HL-60 (cell line): Measurements from ENCODE around the gene PRAC2.

ENCODE experiments used
- DNase-seq, 2 experiments: peaks; one replicate each; pipeline ENCODE4 v3.0.0-alpha.2; 2010 to 2020; ENCODE audit warnings: low read depth in 1 of 2, low spot score in 1 of 2
- H3K27ac ChIP-seq: fragments of 250-450 bp; sonication (Bioruptor Pico); replicated peaks from 2 replicates; pipeline ENCODE4 v1.5.1; 2020; ENCODE audit warnings: mild to moderate bottlenecking, moderate library complexity
- H3K27me3 ChIP-seq: fragments of 250-450 bp; sonication (Bioruptor Pico); 2 replicates; pipeline ENCODE4 v1.5.1; 2021; ENCODE audit warnings: mild to moderate bottlenecking, moderate library complexity; ENCODE audit not compliant: insufficient read depth, poor library complexity, severe bottlenecking
- H3K4me3 ChIP-seq: replicated peaks from 2 replicates; pipeline ENCODE4 v1.5.1; 2011; ENCODE audit warnings: mild to moderate bottlenecking, control low read depth, low read length; ENCODE audit not compliant: insufficient read depth
- GABPA ChIP-seq: IDR thresholded peaks from 2 replicates; pipeline ENCODE4 v1.6.1; 2012; ENCODE audit warnings: low read depth
- POLR2AphosphoS5 ChIP-seq: IDR thresholded peaks from 2 replicates; pipeline ENCODE4 v1.6.1; 2012; ENCODE audit warnings: low read depth
- REST ChIP-seq: IDR thresholded peaks from 2 replicates; pipeline ENCODE4 v1.6.1; 2012; ENCODE audit warnings: low read depth; ENCODE audit not compliant: insufficient replicate concordance
- SPI1 ChIP-seq: IDR thresholded peaks from 2 replicates; pipeline ENCODE4 v1.6.1; 2012; ENCODE audit warnings: low read depth, mild to moderate bottlenecking, borderline replicate concordance
- TF ChIP-seq, protein P1 (sequence below): IDR thresholded peaks from one replicate; pipeline ENCODE4 v1.5.1; 2011; ENCODE audit warnings: low read length, control low read depth, inconsistent platforms; ENCODE audit not compliant: insufficient read depth

PRAC2 gene

DNA sequence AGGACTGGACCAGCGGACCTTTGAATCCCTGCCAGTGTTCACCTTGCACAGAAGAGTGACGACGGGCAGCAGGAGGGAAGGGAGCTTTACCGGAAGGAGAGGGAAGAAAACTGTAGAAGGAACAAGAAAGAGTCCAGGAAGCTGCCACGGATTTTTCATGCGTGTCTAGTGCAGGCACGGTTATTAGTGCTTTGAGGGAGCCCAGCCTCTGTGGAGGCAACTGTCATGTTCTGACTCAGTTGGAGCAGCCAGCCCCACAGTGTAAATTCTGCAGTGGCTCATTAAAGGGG lies 12.0 kb downstream of the PRAC2 start:
- DNase-seq = no peak
- TF ChIP-seq GABPA (no peak), REST (no peak), POLR2AphosphoS5 (no peak), SPI1 (no peak)
- TF ChIP-seq, protein P1, sequence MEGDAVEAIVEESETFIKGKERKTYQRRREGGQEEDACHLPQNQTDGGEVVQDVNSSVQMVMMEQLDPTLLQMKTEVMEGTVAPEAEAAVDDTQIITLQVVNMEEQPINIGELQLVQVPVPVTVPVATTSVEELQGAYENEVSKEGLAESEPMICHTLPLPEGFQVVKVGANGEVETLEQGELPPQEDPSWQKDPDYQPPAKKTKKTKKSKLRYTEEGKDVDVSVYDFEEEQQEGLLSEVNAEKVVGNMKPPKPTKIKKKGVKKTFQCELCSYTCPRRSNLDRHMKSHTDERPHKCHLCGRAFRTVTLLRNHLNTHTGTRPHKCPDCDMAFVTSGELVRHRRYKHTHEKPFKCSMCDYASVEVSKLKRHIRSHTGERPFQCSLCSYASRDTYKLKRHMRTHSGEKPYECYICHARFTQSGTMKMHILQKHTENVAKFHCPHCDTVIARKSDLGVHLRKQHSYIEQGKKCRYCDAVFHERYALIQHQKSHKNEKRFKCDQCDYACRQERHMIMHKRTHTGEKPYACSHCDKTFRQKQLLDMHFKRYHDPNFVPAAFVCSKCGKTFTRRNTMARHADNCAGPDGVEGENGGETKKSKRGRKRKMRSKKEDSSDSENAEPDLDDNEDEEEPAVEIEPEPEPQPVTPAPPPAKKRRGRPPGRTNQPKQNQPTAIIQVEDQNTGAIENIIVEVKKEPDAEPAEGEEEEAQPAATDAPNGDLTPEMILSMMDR = no peak
- Histone ChIP-seq H3K27me3 (peaks cover 84% of the 10 kb centered on the region), H3K4me3 (no peak overlapping the region), H3K27ac (no peak overlapping the region)

- no peak overlapping the region for H3K4me3 ChIP-seq
- DNase-seq = no peak
- TF ChIP-seq, protein P1 = no peak
- TF ChIP-seq SPI1 = no peak
- TF ChIP-seq POLR2AphosphoS5 = no peak
- no peak for TF ChIP-seq GABPA
- no peak for TF ChIP-seq REST
- H3K27me3 ChIP-seq = peaks cover 85% of the 10 kb centered on the region
- no peak overlapping the region for H3K27ac ChIP-seq
These were observed 14.5 kb downstream of the PRAC2 start for GRCh38 chr17:48737330-48738043.

DNA sequence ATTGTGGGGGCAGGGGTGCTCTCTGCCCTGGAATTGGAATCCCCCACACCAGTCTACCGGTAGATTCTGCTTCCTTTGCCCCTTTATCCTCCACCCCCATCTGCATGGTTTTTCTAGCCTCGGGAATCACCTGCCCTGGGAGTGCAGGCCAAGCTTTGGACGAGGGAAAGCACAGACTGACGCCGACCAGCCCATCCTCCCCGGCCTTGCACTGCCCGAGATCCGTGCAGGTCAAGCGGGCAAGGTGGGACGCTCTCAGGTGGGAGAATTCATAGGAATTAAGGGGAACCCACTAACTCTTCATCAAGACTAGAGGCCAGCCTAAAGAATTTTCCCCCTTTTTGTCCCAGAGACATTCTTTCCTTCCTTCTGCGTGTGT lies 15.4 kb downstream of the PRAC2 start:
- Histone ChIP-seq H3K27ac (no peak overlapping the region), H3K27me3 (peaks cover 83% of the 10 kb centered on the region), H3K4me3 (no peak overlapping the region)
- TF ChIP-seq GABPA = no peak
- no peak for TF ChIP-seq SPI1
- TF ChIP-seq, protein P1 = no peak
- no peak for TF ChIP-seq POLR2AphosphoS5
- TF ChIP-seq REST = no peak
- no peak for DNase-seq
